ENCODE results near the gene TIMP3. TPM values are rescaled to one million over a fixed set of nuclear protein-coding genes. Genes with fewer than 3 reads are reported as not detected.

Gene TIMP3
- total RNA-seq, 2 experiments from 2014 or later, result not detected

- CTCF ChIA-PET, result interaction anchor here (0.6 kb wide), 1 partner anchor 8 kb away, joined by 3 read pairs; no protein-coding TSS in a partner anchor
- no peak overlapping the region for H3K27ac Mint-ChIP-seq
- no peaks in the 10 kb centered on the region for H3K9me3 Mint-ChIP-seq
- DNase-seq, result no peak
- no peaks in the 10 kb centered on the region for H3K36me3 Mint-ChIP-seq (ENCODE audit: low read depth)
- H3K4me3 Mint-ChIP-seq, result no peak overlapping the region
- POLR2A ChIA-PET, result no interaction called here
- H3K4me1 Mint-ChIP-seq, result peaks cover 2% of the 10 kb centered on the region
- peaks cover 32% of the 10 kb centered on the region for H3K27me3 Mint-ChIP-seq
Measured at GRCh38 chr22:32805361-32805881, 3.9 kb downstream of the TIMP3 start.

DNA sequence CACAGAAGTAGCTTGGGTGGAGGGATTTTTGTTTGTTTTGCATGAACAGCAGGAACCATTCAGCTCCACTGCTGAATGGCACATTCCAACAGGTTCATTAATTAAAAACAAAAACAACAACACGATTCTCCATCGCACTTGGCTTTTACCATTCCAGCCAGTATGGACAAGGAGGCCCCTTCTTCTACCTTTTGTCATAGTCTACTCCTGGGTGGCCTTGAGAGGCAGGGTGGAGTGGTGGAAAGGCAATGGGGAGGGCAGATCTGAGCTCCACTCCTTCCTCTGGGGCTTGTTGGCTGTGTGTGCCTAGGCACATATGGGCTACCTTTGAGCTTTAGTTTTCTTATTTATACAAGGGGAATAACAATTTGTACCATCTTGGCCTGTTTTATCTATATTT lies 4.8 kb downstream of the TIMP3 start:
- CTCF ChIA-PET, result interaction anchor here (1.2 kb wide), 1 partner anchor 147 kb away, joined by 4 read pairs; no protein-coding TSS in a partner anchor
- H3K9me3 Mint-ChIP-seq, result no peaks in the 10 kb centered on the region
- DNase-seq, result no peak
- peaks cover 28% of the 10 kb centered on the region for H3K27me3 Mint-ChIP-seq
- H3K36me3 Mint-ChIP-seq (ENCODE audit: low read depth), result no peaks in the 10 kb centered on the region
- H3K4me3 Mint-ChIP-seq, result no peak overlapping the region
- POLR2A ChIA-PET, result no interaction called here
- no peaks in the 10 kb centered on the region for H3K4me1 Mint-ChIP-seq
- H3K27ac Mint-ChIP-seq, result no peak overlapping the region

DNA sequence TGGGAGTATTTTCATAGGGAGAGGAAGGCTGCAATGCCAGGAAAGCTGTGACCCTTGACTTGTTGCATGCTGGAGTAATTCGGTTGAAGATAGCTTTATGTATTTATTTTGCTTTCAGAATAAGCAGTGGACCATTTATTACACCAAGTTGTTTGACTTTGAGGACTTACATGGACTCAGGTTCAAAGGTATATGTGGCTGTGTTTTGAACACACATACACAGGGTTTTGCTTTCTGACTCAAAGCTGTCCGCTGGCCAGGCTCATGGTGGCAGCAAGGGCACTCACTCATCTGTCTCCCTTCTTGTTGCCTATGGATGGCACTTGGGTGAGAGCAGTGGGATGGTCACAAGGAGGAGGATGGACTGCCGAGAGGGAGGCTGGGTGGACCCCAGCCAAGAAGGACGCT lies 6.5 kb downstream of the TIMP3 start:
- H3K9me3 Mint-ChIP-seq, result no peaks in the 10 kb centered on the region
- DNase-seq, result no peak
- ChIA-PET CTCF (interaction anchor here (0.6 to 1.5 kb wide), 2 partner anchors 11 to 242 kb away, joined by 3 to 5 read pairs; no protein-coding TSS in a partner anchor), POLR2A (no interaction called here)
- no peak overlapping the region for H3K27ac Mint-ChIP-seq
- H3K36me3 Mint-ChIP-seq (ENCODE audit: low read depth), result no peaks in the 10 kb centered on the region
- H3K4me3 Mint-ChIP-seq, result no peak overlapping the region
- H3K4me1 Mint-ChIP-seq, result no peaks in the 10 kb centered on the region
- peaks cover 17% of the 10 kb centered on the region for H3K27me3 Mint-ChIP-seq

- POLR2A ChIA-PET, result no interaction called here
- H3K27me3 Mint-ChIP-seq, result peaks cover 5% of the 10 kb centered on the region
- no peaks in the 10 kb centered on the region for H3K4me1 Mint-ChIP-seq
- H3K36me3 Mint-ChIP-seq (ENCODE audit: low read depth), result no peaks in the 10 kb centered on the region
- DNase-seq, result no peak
- H3K9me3 Mint-ChIP-seq, result no peaks in the 10 kb centered on the region
- CTCF ChIA-PET, result no interaction called here
- no peak overlapping the region for H3K27ac Mint-ChIP-seq
- H3K4me3 Mint-ChIP-seq, result no peak overlapping the region
Measured at GRCh38 chr22:32809786-32810554, 8.5 kb downstream of the TIMP3 start.

GRCh38 chr22:32810555-32811133 lies 9.1 kb downstream of the TIMP3 start:
- H3K36me3 Mint-ChIP-seq (ENCODE audit: low read depth), result no peaks in the 10 kb centered on the region
- H3K27me3 Mint-ChIP-seq, result peaks cover 5% of the 10 kb centered on the region
- POLR2A ChIA-PET, result no interaction called here
- H3K4me1 Mint-ChIP-seq, result no peaks in the 10 kb centered on the region
- no peak overlapping the region for H3K27ac Mint-ChIP-seq
- H3K4me3 Mint-ChIP-seq, result no peak overlapping the region
- CTCF ChIA-PET, result no interaction called here
- no peaks in the 10 kb centered on the region for H3K9me3 Mint-ChIP-seq
- DNase-seq, result no peak

- no peaks in the 10 kb centered on the region for H3K36me3 Mint-ChIP-seq (ENCODE audit: low read depth)
- no peaks in the 10 kb centered on the region for H3K4me1 Mint-ChIP-seq
- no peak overlapping the region for H3K27ac Mint-ChIP-seq
- CTCF ChIA-PET, result interaction anchor here (0.6 kb wide), 1 partner anchor 9 kb away, joined by 4 read pairs; no protein-coding TSS in a partner anchor
- DNase-seq, result no peak
- POLR2A ChIA-PET, result no interaction called here
- H3K27me3 Mint-ChIP-seq, result peaks cover 5% of the 10 kb centered on the region
- no peaks in the 10 kb centered on the region for H3K9me3 Mint-ChIP-seq
- no peak overlapping the region for H3K4me3 Mint-ChIP-seq
Measured at GRCh38 chr22:32811788-32812545, 10.5 kb downstream of the TIMP3 start.

GRCh38 chr22:32814285-32814860 lies 12.9 kb downstream of the TIMP3 start:
- Mint-ChIP-seq H3K4me1 (no peaks in the 10 kb centered on the region), H3K27me3 (peaks cover 3% of the 10 kb centered on the region), H3K9me3 (no peaks in the 10 kb centered on the region), H3K27ac (no peak overlapping the region), H3K4me3 (no peak overlapping the region), H3K36me3 (ENCODE audit: low read depth) (no peaks in the 10 kb centered on the region)
- no peak for DNase-seq
- CTCF ChIA-PET, result no interaction called here
- POLR2A ChIA-PET, result no interaction called here

DNA sequence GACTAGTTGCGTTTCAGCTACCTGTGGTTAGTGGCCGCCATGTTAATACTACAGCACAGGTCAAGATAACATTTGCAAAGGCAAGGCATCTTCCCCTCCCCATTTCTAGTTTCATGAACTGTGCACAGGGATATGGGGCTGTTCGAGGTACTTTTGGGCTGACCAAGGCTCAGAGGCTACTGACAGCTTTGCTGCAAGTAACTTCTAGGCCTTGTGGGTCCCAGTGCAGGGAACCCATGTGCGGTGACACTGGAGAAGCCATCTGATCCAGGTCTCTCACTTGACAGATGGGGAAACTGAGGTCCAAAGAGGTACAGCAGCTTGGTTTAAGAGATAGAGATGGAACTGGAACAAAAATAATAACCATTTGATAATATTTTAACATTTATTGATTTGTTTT lies 13.6 kb downstream of the TIMP3 start:
- Mint-ChIP-seq H3K27me3 (peaks cover 3% of the 10 kb centered on the region), H3K27ac (no peak overlapping the region), H3K36me3 (ENCODE audit: low read depth) (no peaks in the 10 kb centered on the region), H3K4me1 (no peaks in the 10 kb centered on the region), H3K4me3 (no peak overlapping the region), H3K9me3 (no peaks in the 10 kb centered on the region)
- CTCF ChIA-PET, result no interaction called here
- no peak for DNase-seq
- POLR2A ChIA-PET, result no interaction called here

DNA sequence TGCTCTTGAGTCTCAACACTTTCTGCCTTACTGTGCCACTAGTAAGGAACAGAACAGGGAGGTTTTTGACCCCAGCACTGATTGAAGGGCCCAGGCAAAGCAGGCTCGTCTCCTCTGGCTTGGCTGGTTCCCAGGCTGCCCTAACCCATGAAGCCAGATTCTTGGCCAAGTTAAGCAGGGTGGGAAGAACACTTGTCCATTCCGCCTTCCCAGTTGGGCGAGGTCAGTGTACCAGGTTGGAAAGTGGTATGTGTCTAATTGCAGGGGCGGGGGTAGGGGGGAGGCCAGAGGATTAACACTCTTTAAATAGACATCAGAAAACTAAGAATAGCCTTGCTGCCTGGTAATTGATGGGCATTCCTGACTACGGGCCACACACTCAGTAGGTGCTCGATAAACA lies 14.4 kb downstream of the TIMP3 start:
- Mint-ChIP-seq H3K27ac (no peak overlapping the region), H3K4me3 (no peak overlapping the region), H3K27me3 (peaks cover 2% of the 10 kb centered on the region), H3K9me3 (no peaks in the 10 kb centered on the region), H3K4me1 (no peaks in the 10 kb centered on the region), H3K36me3 (ENCODE audit: low read depth) (no peaks in the 10 kb centered on the region)
- ChIA-PET POLR2A (no interaction called here), CTCF (no interaction called here)
- DNase-seq, result no peak

DNA sequence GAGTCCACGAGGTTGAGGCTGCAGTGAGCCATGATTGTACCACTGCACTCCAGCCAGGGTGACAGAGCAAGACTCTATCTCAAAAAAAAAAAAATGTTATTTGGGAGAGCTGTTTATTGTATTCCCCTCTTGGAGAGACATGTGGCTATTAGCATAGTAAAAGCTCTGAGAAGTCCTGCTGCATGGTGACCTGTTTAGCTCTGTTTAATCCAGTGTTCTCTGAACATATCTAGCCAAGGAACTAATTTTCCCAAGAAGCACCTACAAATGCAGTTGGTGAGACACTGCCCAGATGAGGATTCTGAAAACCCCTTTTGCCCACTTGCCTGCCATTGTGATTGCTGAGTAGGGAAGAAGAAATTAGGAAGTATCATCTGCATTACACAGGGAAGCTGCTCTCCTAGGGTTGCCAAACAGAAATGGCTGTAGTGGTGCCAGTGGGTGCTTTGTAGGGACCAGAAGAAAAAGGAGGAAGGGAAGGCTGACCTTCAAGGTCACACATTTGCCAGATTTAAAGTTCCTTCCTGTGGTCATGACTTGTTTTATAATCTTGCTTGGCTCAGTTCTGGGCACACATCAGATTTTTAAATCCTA lies 15.7 kb downstream of the TIMP3 start:
- Mint-ChIP-seq H3K27ac (no peak overlapping the region), H3K4me3 (no peak overlapping the region), H3K9me3 (no peaks in the 10 kb centered on the region), H3K4me1 (no peaks in the 10 kb centered on the region), H3K36me3 (ENCODE audit: low read depth) (no peaks in the 10 kb centered on the region), H3K27me3 (no peaks in the 10 kb centered on the region)
- ChIA-PET CTCF (no interaction called here), POLR2A (no interaction called here)
- no peak for DNase-seq

GRCh38 chr22:32818446-32819115 lies 17.1 kb downstream of the TIMP3 start:
- H3K27me3 Mint-ChIP-seq, result no peaks in the 10 kb centered on the region
- no peaks in the 10 kb centered on the region for H3K9me3 Mint-ChIP-seq
- ChIA-PET POLR2A (no interaction called here), CTCF (interaction anchor here (1.5 kb wide), 1 partner anchor 158 kb away, joined by 4 read pairs; no protein-coding TSS in a partner anchor)
- no peak for DNase-seq
- H3K27ac Mint-ChIP-seq, result no peak overlapping the region
- H3K36me3 Mint-ChIP-seq (ENCODE audit: low read depth), result no peaks in the 10 kb centered on the region
- H3K4me3 Mint-ChIP-seq, result no peak overlapping the region
- no peaks in the 10 kb centered on the region for H3K4me1 Mint-ChIP-seq

DNA sequence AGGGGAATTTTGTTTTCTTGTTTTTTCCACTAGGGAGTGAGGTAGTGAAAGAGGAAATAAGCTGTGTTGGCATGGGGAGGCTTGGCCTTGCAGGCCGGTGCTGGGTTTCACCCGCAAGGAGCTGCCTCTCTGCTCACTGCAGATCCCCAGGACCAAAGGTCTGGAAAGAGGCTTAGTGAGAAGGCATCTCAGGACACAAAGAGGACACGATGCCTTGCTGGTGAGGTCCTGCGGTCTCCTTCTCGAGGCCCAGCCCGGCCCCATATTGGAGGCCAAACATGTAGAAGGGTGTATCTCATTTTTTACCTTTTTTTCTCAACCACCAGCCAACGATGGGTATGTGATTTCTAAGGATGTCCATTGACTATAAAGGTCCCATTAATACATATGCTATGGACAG lies 17.6 kb downstream of the TIMP3 start:
- POLR2A ChIA-PET, result no interaction called here
- H3K4me1 Mint-ChIP-seq, result no peaks in the 10 kb centered on the region
- no peaks in the 10 kb centered on the region for H3K36me3 Mint-ChIP-seq (ENCODE audit: low read depth)
- no peak overlapping the region for H3K4me3 Mint-ChIP-seq
- H3K9me3 Mint-ChIP-seq, result no peaks in the 10 kb centered on the region
- DNase-seq, result no peak
- no peaks in the 10 kb centered on the region for H3K27me3 Mint-ChIP-seq
- CTCF ChIA-PET, result interaction anchor here (1.5 kb wide), 1 partner anchor 159 kb away, joined by 4 read pairs; no protein-coding TSS in a partner anchor
- no peak overlapping the region for H3K27ac Mint-ChIP-seq

Data from activated CD4-positive, alpha-beta memory T cell treated with anti-CD3 and anti-CD28 coated beads, Interleukin-2, amount 10 ng/mL, durations not matched to agents 7 days and 5 days (primary cell).